HG02759 (cell line): ENCODE data around the gene UNC45A.

Source experiments
- ATAC-seq: cut with Tn5 transposase; IDR thresholded peaks from one replicate; pipeline ENCODE4 v1.9.1; 2021; ENCODE audit warnings: mild to moderate bottlenecking, moderate library complexity; ENCODE audit not compliant: unreplicated experiment

Gene UNC45A

GRCh38 chr15:90941038-90941437 lies 6.0 kb downstream of the UNC45A start:
- no peak for ATAC-seq

DNA sequence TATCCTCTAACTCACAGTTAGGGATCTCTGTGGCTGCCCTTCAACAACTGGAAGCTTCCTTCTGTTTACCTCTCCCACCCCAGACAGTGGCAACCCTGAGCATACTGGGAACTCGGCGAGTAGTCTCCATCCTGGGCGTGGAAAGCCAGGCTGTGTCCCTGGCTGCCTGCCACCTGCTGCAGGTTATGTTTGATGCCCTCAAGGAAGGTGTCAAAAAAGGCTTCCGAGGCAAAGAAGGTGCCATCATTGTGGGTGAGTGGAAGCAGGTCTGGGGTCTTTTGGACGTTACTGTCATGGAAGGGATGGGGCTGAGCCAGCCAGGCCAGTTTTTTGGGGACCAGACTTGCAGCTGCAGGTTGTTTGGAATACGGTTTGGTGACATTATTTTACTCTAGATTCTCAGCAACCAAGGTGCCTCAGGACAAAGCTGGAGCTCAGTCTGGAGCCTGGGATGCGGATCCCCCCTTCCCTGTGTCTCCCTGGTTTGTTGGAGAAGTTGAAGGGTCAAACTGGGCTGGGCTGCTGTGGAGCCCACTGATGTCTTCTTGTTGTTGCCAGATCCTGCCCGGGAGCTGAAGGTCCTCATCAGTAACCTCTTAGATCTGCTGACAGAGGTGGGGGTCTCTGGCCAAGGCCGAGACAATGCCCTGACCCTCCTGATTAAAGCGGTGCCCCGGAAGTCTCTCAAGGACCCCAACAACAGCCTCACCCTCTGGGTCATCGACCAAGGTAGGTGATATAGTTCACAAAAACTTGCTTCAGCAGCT lies 7.5 kb downstream of the UNC45A start:
- ATAC-seq, result no peak

DNA sequence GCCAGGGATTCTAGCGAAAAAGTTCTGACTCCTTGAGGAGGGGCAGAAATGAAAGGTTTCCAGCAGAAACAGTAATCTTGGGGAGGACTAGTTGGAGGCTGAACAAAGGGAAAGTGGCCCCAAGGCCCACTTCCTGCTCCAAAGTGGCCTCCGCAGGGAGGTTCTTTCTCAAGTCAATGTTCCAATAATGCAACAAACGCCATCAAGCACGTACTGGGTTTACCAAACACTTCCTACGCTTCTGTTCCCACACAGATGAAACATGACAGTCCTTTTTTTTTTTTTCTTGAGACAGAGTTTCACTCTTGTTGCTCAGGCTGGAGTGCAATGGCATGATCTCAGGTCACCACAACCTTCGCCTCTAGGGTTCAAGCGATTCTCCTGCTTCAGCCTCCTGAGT lies 10.0 kb downstream of the UNC45A start:
- no peak for ATAC-seq

- no peak for ATAC-seq
Measured at GRCh38 chr15:90946538-90946937, 11.5 kb downstream of the UNC45A start.

DNA sequence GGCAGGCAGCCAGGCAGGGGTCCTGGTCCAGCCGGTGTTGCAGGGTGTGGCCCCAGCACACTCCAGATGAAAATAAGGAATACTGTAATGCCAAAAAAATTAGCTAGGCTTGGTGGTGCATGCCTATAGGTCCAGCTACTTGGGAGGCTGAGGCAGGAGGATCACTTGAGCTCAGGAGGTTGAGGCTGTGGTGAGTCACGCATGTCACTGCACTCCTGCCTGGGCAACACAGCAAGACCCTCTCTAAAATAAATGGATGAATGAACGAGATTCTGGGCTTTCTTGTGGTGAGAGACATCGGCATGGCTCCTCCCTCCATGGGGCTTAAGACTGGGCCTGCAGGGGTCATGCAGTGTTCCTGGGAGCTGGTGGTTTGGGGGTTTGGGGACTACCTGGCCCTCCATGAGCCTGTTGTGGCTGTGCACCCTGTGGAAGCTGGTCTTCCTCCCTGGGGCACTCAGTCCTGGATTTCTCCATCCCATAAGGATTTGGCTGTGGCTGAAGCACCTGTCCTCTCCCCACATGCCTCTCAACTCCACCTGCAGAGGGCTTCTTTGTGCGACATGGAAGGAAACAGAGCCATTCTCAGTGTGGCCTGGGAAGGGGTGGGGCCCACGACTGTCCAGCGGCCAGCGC lies 12.0 kb downstream of the UNC45A start:
- no peak for ATAC-seq

DNA sequence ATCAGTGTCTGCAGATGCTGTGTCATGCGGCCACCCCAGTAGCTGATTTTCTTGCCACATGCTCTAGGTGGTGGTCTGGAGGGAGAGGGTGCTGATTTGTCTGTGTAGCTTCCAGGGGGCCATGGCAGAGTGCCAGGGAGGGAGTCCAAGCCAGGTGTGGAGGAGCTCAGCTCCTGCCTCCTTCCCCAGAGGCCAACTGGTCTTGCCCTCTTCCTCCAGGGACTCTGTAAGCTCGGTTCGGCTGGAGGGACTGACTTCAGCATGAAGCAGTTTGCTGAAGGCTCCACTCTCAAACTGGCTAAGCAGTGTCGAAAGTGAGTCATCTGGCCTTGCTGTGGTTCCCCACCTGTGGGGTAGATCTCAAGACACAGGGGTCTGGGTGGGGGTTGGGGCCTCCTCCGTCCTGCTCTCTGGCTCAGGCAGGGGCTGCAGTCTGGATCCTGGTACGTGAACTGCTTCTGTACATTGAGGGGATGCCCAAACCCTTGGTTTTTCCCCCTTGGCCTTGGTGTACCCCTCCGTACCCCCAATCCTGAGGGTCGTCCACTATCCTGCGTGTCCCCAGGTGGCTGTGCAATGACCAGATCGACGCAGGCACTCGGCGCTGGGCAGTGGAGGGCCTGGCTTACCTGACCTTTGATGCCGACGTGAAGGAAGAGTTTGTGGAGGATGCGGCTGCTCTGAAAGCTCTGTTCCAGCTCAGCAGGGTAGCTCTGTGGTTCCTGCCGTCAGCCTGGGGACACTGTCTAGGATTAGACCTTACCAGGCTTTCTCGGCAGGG lies 12.7 kb downstream of the UNC45A start:
- no peak for ATAC-seq

GRCh38 chr15:90948506-90948905 lies 13.4 kb downstream of the UNC45A start:
- ATAC-seq, result no peak

DNA sequence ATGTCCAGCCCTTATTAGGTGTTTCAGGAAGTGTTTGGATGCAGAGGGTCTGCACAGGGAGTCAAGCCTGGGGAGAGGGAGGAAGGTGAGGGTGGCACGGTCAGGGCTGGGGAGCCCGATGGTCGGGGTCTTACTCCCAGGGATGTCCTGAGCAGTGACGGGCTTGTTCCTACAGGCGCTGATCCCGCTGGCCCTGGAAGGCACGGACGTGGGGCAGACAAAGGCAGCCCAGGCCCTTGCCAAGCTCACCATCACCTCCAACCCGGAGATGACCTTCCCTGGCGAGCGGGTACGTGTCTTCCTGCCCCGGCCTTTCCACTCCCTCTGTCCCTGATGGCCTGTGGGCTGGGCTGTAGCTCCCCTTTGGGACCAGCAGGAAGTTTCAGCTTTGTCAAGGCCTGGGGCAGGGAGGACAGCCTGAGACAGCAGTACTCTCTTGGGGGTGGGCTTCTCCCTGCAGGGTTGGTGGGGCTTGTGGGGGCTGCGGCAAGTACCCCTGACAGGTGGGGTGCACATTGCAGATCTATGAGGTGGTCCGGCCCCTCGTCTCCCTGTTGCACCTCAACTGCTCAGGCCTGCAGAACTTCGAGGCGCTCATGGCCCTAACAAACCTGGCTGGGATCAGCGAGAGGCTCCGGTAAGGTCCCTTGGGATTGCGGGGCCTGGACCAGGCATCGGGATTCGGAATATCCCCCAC lies 15.0 kb downstream of the UNC45A start:
- ATAC-seq, result no peak

DNA sequence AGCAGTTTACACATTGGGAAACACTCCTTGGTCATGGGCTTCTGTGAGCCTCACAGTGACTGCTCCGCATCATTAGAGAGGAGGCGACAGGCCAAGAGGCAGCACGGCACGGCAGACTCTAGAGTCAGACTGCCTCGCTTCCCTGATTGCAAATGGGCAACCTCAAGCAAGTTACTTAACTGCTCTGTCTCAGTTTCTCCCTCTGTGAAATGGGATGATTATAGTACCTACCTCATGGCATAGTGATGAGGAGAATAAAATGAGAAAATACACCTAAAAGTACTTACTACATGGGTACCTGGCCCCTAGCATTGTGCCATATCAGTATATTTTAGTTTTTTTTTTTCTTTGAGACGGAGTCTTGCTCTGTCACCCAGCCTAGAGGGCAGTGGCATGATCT lies 15.6 kb downstream of the UNC45A start:
- no peak for ATAC-seq

- no peak for ATAC-seq
Measured at GRCh38 chr15:90952901-90953677, 18.0 kb downstream of the UNC45A start.

- ATAC-seq, result no peak
Measured at GRCh38 chr15:90953947-90954711, 19.0 kb downstream of the UNC45A start.

DNA sequence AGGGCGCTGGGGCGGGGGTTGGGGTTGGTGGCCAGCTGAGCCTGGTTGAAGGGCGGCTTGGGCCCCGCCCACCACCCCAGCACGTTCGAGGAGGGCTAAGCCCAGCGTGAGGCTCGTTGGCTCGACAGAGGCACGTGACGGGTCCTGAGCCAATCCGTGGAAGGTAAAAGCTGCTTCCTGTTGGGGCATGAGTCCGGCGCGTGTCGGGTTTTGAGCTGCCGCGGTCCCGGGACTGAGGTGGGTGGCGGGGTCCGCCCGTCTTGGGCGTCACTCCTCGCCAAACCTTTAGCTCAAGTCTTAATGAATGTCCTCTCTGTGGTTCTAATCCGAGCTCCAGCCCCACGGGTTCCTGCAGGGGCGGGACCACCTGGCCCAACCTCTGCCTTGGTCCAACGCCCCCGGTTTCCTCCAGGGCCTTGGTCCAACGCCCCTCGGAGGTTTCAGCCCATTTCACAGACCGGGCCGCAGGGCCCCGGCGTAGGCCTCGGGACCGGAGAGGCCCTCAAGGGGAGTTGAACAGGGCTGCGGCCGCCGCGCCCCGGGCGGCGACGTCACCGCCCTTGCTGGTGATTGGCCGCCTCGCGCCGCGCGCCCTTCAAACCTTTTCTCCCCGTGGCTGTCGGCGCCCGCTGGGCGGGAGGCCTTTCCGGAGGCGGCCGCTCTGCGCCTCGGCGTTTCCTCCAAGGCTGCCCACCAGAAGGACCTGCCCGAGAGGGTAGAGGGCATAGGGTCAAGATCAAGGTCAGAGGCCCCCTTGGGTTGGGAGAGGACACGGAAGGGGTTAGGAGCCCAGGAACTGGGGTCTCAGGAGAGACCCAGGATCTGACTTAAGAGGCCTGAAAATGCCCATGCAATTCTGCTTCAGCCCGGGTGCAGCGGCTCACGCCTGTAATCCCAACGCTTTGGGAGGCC lies 19.9 kb downstream of the UNC45A start, which contains the start of gene RCCD1:
Gene RCCD1 (plus strand): TSS at position 173 of the 912 bp plus-strand sequence. CDS start 1,851 bp downstream, outside the sequence.
- peak; percentile 89 for ATAC-seq

GRCh38 chr15:90955624-90956273 lies 20.7 kb downstream of the UNC45A start:
- ATAC-seq, result no peak

DNA sequence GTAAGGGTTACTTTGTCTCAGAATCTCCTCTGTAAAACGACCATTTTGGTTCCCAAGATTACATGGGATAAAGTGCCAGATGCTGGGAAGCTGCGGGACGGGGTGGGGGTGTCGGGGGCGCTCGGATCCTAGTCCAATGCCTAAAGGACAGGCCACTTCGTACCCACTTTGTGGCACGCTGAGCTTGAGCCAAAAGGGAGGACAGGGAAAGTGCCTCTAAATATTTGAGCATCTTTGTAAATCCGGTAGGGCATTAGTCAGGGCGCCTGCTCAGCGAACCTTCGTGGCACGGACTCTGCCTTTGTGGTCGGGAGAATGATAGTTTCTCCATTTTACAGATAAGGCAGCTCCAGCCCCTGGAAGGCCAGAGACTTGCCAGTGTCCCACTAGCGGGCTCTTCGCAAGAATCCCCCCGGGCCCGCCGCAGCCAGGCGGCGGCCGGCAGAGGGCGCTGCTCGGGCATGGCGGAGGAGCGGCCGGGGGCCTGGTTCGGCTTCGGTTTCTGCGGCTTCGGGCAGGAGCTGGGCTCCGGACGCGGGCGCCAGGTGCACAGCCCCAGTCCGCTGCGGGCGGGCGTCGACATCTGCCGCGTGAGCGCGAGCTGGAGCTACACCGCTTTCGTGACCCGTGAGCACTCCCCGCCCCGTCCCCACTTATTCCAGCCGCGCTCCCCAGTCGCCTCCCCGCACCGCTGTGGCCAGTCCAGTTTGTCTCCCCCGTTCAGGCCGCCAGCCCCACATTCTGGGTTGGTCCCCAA lies 21.4 kb downstream of the UNC45A start:
- peak; percentile 30 for ATAC-seq

DNA sequence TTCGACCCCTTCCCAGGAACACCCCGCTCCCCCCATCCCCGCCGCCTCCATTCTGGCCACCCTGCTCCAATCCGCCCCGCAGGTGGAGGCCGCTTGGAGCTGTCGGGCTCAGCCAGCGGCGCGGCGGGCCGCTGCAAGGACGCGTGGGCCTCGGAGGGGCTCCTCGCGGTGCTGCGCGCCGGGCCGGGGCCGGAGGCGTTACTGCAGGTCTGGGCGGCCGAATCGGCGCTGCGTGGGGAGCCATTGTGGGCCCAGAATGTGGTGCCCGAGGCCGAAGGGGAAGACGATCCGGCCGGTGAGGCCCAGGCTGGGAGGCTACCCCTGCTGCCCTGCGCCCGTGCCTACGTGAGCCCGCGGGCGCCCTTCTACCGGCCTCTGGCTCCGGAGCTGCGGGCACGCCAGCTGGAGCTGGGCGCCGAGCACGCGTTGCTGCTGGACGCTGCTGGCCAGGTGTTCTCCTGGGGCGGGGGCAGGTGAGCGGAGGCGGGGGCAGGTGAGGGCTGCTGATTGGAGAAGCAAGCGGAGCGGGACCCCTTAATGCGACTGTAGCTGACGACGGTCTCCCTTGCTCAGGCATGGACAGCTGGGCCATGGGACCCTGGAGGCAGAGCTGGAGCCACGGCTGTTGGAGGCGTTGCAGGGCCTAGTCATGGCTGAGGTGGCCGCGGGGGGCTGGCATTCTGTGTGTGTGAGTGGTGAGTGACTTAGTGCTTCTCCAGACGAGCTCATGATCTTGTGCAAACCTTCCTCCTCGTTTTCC lies 22.1 kb downstream of the UNC45A start:
- ATAC-seq, result no peak

- ATAC-seq, result no peak
Measured at GRCh38 chr15:90957791-90958190, 22.7 kb downstream of the UNC45A start.
